GM12865 (cell line): Measurements from ENCODE around the gene PSMB10.

Source experiments
- DNase-seq: peaks from one replicate; pipeline ENCODE4 v3.0.0; 2010; ENCODE audit warnings: low read depth
- H3K4me3 ChIP-seq: 2 replicates; pipeline ENCODE4 v1.5.1; 2011; ENCODE audit warnings: mild to moderate bottlenecking, low read depth, low read length, control low read depth
- TF ChIP-seq, protein P1 (sequence below): IDR thresholded peaks from 2 replicates; pipeline ENCODE4 v1.5.1; 2011; ENCODE audit warnings: low read length, control low read depth, low read depth, inconsistent platforms; ENCODE audit not compliant: insufficient read depth; ENCODE audit errors: missing control alignments

Gene PSMB10

DNA sequence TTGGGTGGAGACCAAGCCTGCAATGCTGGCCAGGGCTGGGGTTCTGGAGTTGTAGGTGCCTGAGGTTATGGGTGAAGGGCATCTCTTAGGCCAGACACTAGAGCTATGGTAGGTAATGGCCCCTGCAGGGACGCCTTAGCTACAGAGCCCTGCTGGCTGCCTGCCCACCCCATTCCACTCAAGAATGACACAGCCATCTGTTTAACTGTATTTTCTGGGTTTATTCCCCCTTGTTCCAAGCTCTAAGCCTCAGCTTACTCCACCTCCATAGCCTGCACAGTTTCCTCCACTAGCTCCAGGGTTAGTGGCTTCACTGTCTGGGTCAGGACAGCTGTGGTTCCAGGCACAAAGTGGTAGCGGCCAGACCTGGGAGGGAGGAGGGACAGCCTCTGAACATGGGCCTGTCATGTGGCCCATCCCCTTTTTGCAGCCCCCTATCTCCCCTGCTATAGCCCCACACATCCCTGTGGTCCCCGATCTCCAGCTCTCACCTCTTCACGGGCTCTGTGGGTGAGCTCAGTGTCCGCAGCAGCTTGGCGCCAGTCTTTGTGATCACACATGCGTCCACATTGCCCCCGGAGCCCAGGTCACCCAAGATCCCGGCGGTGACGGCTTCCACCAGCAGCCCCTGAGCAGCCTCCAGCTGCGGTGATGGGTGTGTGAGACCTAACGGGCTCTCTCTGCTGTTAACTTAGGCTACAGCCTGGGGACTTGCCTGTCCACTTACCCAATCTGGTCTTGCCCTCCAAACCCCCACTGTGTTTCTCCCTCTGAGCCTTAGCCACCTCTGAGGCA, 2.1 kb downstream of the PSMB10 start:
- peak overlapping the region; percentile 88 for H3K4me3 ChIP-seq
- TF ChIP-seq, protein P1, sequence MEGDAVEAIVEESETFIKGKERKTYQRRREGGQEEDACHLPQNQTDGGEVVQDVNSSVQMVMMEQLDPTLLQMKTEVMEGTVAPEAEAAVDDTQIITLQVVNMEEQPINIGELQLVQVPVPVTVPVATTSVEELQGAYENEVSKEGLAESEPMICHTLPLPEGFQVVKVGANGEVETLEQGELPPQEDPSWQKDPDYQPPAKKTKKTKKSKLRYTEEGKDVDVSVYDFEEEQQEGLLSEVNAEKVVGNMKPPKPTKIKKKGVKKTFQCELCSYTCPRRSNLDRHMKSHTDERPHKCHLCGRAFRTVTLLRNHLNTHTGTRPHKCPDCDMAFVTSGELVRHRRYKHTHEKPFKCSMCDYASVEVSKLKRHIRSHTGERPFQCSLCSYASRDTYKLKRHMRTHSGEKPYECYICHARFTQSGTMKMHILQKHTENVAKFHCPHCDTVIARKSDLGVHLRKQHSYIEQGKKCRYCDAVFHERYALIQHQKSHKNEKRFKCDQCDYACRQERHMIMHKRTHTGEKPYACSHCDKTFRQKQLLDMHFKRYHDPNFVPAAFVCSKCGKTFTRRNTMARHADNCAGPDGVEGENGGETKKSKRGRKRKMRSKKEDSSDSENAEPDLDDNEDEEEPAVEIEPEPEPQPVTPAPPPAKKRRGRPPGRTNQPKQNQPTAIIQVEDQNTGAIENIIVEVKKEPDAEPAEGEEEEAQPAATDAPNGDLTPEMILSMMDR = no peak

DNA sequence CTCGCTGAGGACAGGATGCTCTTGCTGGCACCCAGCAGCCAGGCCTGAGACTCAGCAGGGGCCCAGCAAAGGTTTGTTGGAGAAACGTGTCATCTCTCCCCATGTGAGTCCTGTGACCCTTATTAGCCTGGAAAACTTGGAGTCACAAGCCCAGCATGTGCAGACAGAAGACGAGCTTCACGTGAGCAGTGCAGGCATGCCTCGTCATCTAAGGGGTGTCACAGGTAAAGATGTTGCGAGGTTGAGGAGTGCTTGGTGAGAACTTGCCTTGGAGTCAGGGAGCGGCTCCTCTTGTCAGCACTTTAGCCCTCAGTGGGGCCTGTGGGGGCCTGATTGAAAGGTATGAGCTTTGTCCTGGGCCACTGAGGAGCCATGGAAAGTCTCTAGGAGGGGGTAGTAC, 2.8 kb downstream of the PSMB10 start:
- H3K4me3 ChIP-seq = no peak overlapping the region
- no peak for DNase-seq
- TF ChIP-seq, protein P1 = no peak

More for the DNA sequence above, 2.1 kb downstream of the PSMB10 start:
- DNase-seq = no peak

DNA sequence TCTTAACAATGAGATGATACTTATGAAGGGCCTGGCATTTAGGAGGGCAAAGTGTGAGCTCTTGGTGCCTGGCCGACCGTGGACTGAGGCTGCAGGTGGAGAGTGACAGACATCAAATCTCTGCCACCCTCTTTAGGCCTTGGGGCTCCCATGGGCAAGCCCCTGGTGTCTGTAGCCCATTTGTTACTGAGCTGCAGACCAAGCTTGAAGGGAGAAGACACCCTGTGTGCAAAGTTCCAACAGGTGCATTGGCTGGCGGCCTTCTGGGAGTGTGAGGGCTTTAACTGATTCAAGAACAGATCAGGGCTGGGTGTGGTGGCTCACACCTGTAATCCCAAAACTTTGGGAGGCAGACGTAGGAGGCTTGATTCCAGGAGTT, 4.2 kb downstream of the PSMB10 start:
- no peak overlapping the region for H3K4me3 ChIP-seq
- TF ChIP-seq, protein P1 = no peak
- DNase-seq = no peak

DNA sequence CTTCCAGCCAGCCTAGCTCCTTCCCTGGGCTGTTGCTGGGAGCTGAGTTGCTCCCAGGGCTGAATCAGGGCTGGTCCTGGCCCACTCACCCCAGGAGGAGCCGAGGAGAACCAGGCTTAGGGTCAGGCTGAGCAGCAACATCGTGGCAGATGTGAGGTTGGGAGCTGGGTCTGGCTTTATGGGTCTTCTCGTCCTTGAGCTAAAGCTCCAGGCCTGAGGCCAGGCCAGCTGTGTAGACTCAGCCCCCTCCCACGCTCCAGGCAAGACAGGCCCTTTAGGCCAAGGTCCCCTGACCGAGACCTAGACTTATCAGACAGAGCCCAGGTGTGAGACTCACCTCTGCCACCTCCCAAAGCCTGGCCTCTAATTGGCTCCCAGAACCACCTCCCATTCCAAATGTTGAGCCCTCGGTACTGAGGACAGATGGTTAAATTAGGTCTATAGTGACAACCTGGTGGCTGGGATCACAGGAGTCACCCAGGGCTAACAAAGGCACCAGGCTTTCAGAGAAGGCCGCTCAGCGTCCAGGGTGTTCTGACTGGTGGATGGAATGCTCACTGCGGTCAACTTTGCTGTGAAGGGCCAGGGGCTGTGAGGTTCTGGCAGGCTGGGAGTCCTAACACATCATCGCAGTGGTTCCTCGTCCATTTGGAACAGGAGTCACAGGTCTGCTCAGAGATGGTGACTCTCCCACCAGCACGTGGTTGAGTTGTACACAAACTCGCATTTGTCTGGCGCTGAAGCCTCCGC, 4.8 kb downstream of the PSMB10 start, which contains the start of gene CTRL:
TSS of gene CTRL (minus strand) at position 151 of the 750 bp plus-strand sequence. CDS start at position 141, 10 bp downstream.
- no peak within 1 kb of the TSS for H3K4me3 ChIP-seq
- no peak for DNase-seq
- TF ChIP-seq, protein P1 = no peak

DNA sequence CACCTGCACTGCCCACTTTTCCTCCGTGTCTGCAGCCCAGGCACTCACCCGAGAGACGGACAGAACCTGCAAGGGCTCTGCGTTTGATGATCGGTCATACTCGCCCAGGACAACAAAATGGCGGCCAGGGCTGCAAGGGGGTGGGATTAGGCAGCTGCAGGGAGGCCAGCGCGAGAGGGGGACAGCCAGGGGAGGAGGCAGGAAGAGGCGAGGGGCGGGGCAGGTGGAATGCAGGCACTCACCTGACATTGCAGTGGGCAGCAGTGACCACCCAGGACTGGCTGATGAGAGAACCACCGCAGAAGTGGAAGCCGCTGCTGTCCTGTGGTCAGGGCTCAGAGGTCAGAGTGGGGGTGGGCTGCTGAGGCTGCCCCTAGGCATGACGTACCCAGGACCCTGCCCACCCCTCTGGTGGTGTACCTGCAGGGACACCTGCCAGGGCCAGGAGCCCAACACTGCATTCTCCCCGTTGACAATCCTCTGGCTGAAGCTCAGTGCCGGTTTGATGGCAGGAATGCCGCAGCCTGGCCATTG, 5.9 kb downstream of the PSMB10 start:
- DNase-seq = no peak
- H3K4me3 ChIP-seq = no peak overlapping the region
- TF ChIP-seq, protein P1 = no peak

DNA sequence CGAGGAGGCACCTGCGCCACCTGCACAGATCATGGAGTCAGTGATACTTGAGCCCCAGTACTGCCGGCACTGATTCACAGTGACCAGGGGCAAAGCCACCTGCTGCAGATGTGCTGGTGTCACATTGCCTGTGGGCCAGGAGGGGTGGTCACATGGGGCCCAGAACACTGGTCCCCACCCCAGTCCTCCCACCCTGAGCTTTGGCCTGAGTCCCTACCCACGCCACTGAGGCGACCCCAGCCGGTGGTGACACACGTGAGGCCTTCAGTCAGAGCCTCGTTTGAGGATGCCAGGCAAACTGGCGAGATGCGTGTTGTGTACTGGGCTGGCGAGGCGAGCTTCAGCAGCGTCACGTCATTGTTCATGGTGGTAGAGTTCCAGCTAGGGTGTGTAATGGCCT, 6.5 kb downstream of the PSMB10 start:
- TF ChIP-seq, protein P1 = no peak
- no peak overlapping the region for H3K4me3 ChIP-seq
- no peak for DNase-seq
